ENCODE data around the gene SLC27A5. TPM values are rescaled to one million over a fixed set of nuclear protein-coding genes. Genes with fewer than 3 reads are reported as not detected.

The SLC27A5 gene
- total and polyA plus RNA-seq, 2 donors from 2014 or later, result 10.8 to 41.5 TPM

- TF ChIP-seq, protein P1, sequence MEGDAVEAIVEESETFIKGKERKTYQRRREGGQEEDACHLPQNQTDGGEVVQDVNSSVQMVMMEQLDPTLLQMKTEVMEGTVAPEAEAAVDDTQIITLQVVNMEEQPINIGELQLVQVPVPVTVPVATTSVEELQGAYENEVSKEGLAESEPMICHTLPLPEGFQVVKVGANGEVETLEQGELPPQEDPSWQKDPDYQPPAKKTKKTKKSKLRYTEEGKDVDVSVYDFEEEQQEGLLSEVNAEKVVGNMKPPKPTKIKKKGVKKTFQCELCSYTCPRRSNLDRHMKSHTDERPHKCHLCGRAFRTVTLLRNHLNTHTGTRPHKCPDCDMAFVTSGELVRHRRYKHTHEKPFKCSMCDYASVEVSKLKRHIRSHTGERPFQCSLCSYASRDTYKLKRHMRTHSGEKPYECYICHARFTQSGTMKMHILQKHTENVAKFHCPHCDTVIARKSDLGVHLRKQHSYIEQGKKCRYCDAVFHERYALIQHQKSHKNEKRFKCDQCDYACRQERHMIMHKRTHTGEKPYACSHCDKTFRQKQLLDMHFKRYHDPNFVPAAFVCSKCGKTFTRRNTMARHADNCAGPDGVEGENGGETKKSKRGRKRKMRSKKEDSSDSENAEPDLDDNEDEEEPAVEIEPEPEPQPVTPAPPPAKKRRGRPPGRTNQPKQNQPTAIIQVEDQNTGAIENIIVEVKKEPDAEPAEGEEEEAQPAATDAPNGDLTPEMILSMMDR (IDR thresholded peaks at IDR 0.05; ENCODE audit: borderline replicate concordance, extremely low read depth, insufficient read depth), result peak; percentile 90
- peak overlapping the region; percentile 50 to 74 for H3K27ac ChIP-seq (ENCODE audit: low read depth in 2 of 2, low read length in 2 of 2)
- peaks cover 0 to 10% (median 7%) of the 10 kb centered on the region in 3 donors for H3K36me3 ChIP-seq (ENCODE audit: control insufficient read depth in 2 of 3, insufficient read depth in 3 of 3, low read length in 3 of 3)
- peak overlapping the region; percentile 51 to 61 (median 54) for H3K4me3 ChIP-seq (ENCODE audit: low read length in 3 of 3)
- H3K9me3 ChIP-seq (ENCODE audit: control insufficient read depth in 2 of 3, insufficient read depth in 1 of 3, low read length in 3 of 3), result no peaks in the 10 kb centered on the region
- H3K27me3 ChIP-seq (ENCODE audit: control insufficient read depth, insufficient read depth, low read length), result no peaks in the 10 kb centered on the region
- FAIRE-seq (no peak), DNase-seq (peak; percentile 91 to 96 (median 94))
- H3K9ac ChIP-seq (ENCODE audit: low read length in 3 of 3), result peak overlapping the region in 2 of 3 donors; percentile 29 to 65
- intact Hi-C loops (cut with DNase I), result no loop called here
- H3K4me1 ChIP-seq (ENCODE audit: control insufficient read depth in 2 of 3, insufficient read depth in 2 of 3, low read depth in 1 of 3, low read length in 3 of 3), result peaks cover 4 to 29% (median 7%) of the 10 kb centered on the region in 3 donors
Observed at GRCh38 chr19:58513694-58514563, 2.1 kb upstream of the SLC27A5 start.

DNA sequence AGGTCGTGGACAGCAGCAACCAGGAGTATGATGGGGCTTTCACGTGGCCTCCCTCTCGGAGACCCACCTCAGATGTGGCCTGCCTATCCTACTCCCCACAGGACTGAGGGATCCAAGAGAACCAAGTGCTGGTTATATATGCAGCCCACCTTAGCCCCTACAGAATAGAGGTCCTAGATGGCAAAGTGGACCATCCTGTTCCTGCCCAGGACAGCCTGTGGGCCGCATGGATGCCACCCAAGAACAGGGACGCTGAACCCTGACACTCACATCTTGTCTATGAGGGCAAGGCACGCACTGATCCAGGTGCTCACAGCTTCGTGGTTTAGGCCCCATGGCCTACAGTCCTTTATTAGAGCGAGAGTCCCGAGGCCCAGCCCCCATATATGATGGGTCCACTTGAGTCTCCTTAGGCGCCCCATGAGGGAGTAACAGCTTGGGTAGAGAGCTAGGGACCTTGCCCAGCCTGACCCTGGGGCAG is 1.5 kb upstream of the SLC27A5 start:
- FAIRE-seq (no peak), DNase-seq (peak in 1 of 5 donors; percentile 42)
- Histone ChIP-seq H3K36me3 (ENCODE audit: control insufficient read depth in 2 of 3, insufficient read depth in 3 of 3, low read length in 3 of 3) (peaks cover 0 to 10% (median 7%) of the 10 kb centered on the region in 3 donors), H3K9me3 (ENCODE audit: control insufficient read depth in 2 of 3, insufficient read depth in 1 of 3, low read length in 3 of 3) (no peaks in the 10 kb centered on the region), H3K4me1 (ENCODE audit: control insufficient read depth in 2 of 3, insufficient read depth in 2 of 3, low read depth in 1 of 3, low read length in 3 of 3) (peaks cover under 1 to 23% (median 3%) of the 10 kb centered on the region in 3 donors), H3K27me3 (ENCODE audit: control insufficient read depth, insufficient read depth, low read length) (no peaks in the 10 kb centered on the region), H3K4me3 (ENCODE audit: low read length in 3 of 3) (no peak overlapping the region), H3K9ac (ENCODE audit: low read length in 3 of 3) (peak overlapping the region in 1 of 3 donors; percentile 65), H3K27ac (ENCODE audit: low read depth in 2 of 2, low read length in 2 of 2) (peak overlapping the region in 1 of 2 donors; percentile 74)
- intact Hi-C loops (cut with DNase I), result no loop called here
- TF ChIP-seq, protein P1 (IDR thresholded peaks at IDR 0.05; ENCODE audit: borderline replicate concordance, extremely low read depth, insufficient read depth), result no peak

- peaks cover 0 to 14% (median 0%) of the 10 kb centered on the region in 3 donors for H3K4me1 ChIP-seq (ENCODE audit: control insufficient read depth in 2 of 3, insufficient read depth in 2 of 3, low read depth in 1 of 3, low read length in 3 of 3)
- intact Hi-C loops (cut with DNase I), result no loop called here
- H3K27ac ChIP-seq (ENCODE audit: low read depth in 2 of 2, low read length in 2 of 2), result no peak overlapping the region
- H3K36me3 ChIP-seq (ENCODE audit: control insufficient read depth in 2 of 3, insufficient read depth in 3 of 3, low read length in 3 of 3), result no peaks in the 10 kb centered on the region
- H3K9ac ChIP-seq (ENCODE audit: low read length in 3 of 3), result no peak overlapping the region
- H3K4me3 ChIP-seq (ENCODE audit: low read length in 3 of 3), result no peak overlapping the region
- TF ChIP-seq, protein P1 (IDR thresholded peaks at IDR 0.05; ENCODE audit: borderline replicate concordance, extremely low read depth, insufficient read depth), result no peak
- no peaks in the 10 kb centered on the region for H3K9me3 ChIP-seq (ENCODE audit: control insufficient read depth in 2 of 3, insufficient read depth in 1 of 3, low read length in 3 of 3)
- DNase-seq (no peak), FAIRE-seq (no peak)
- H3K27me3 ChIP-seq (ENCODE audit: control insufficient read depth, insufficient read depth, low read length), result no peaks in the 10 kb centered on the region
Observed at GRCh38 chr19:58510084-58510862, 1.5 kb downstream of the SLC27A5 start.

Data from kidney (tissue), 14 donors.